GM23338 (cell line): ENCODE results near the gene LY6G6D. TPM values are rescaled to one million over a fixed set of nuclear protein-coding genes. Genes with fewer than 3 reads are reported as not detected.

Source experiments
- ATAC-seq: fragments of 200-7000 bp; cut with Tn5 transposase; 3 replicates; pipeline ENCODE4 v1.9.1; 2020
- DNase-seq: peaks from one replicate; pipeline ENCODE4 v3.0.0-alpha.2; 2015; ENCODE audit warnings: low spot score
- H2AFZ ChIP-seq: fragments of 200-600 bp; sonication (generic); 2 replicates; pipeline ENCODE4 v1.8.0; 2016; ENCODE audit warnings: antibody characterized with exemption, mild to moderate bottlenecking, moderate library complexity
- H3F3A ChIP-seq: fragments of 200-600 bp; sonication (generic); replicated peaks from 2 replicates; pipeline ENCODE4 v1.8.0; 2017; ENCODE audit warnings: antibody characterized with exemption, mixed run types, low read depth
- H3K27ac ChIP-seq: fragments of 200-600 bp; sonication (generic); 2 replicates; pipeline ENCODE4 v1.6.1; 2016; ENCODE audit warnings: low read depth
- H3K27me3 ChIP-seq: fragments of 200-600 bp; sonication (generic); 2 replicates; pipeline ENCODE4 v1.8.0; 2016; ENCODE audit warnings: mild to moderate bottlenecking, mixed run types, moderate library complexity; ENCODE audit not compliant: insufficient read depth
- H3K36me3 ChIP-seq: fragments of 200-600 bp; sonication (generic); 2 replicates; pipeline ENCODE4 v1.8.0; 2016; ENCODE audit warnings: mild to moderate bottlenecking; ENCODE audit not compliant: insufficient read depth
- H3K4me1 ChIP-seq: fragments of 200-600 bp; sonication (generic); 2 replicates; pipeline ENCODE4 v1.8.0; 2016; ENCODE audit warnings: mild to moderate bottlenecking, moderate library complexity; ENCODE audit not compliant: insufficient read depth
- H3K4me2 ChIP-seq: fragments of 200-600 bp; sonication (generic); 2 replicates; pipeline ENCODE4 v1.7.1; 2017; ENCODE audit warnings: mixed run types
- H3K4me3 ChIP-seq: fragments of 200-600 bp; sonication (generic); 2 replicates; pipeline ENCODE4 v1.6.1; 2016; ENCODE audit warnings: mixed run types
- H3K79me2 ChIP-seq: fragments of 200-600 bp; sonication (generic); replicated peaks from 2 replicates; pipeline ENCODE4 v1.8.0; 2017; ENCODE audit warnings: mild to moderate bottlenecking; ENCODE audit not compliant: insufficient read depth
- H3K9me2 ChIP-seq: fragments of 200-600 bp; sonication (generic); 2 replicates; pipeline ENCODE4 v1.8.0; 2017; ENCODE audit not compliant: insufficient read depth
- H4K20me1 ChIP-seq: fragments of 200-600 bp; sonication (generic); replicated peaks from 2 replicates; pipeline ENCODE4 v1.8.0; 2017; ENCODE audit warnings: mild to moderate bottlenecking; ENCODE audit not compliant: insufficient read depth
- H3K27ac Mint-ChIP-seq: 2 replicates; pipeline ENCODE4 v1.8.0; 2020; ENCODE audit warnings: inconsistent platforms, mild to moderate bottlenecking, moderate library complexity, mixed read lengths
- H3K27me3 Mint-ChIP-seq: 3 replicates; pipeline ENCODE4 v1.8.0; 2022; ENCODE audit warnings: low read depth, mild to moderate bottlenecking, moderate library complexity, mixed read lengths, inconsistent platforms; ENCODE audit not compliant: insufficient read depth, poor library complexity
- H3K36me3 Mint-ChIP-seq: 3 replicates; pipeline ENCODE4 v1.8.0; 2021; ENCODE audit warnings: low read depth, mild to moderate bottlenecking, inconsistent platforms, moderate library complexity, mixed read lengths
- H3K4me1 Mint-ChIP-seq: 3 replicates; pipeline ENCODE4 v1.8.0; 2020; ENCODE audit warnings: mild to moderate bottlenecking, inconsistent platforms, mixed read lengths
- H3K4me3 Mint-ChIP-seq: 3 replicates; pipeline ENCODE4 v1.8.0; 2021; ENCODE audit warnings: moderate library complexity, mild to moderate bottlenecking, inconsistent platforms, mixed read lengths
- H3K9me3 Mint-ChIP-seq: 3 replicates; pipeline ENCODE4 v1.8.0; 2020; ENCODE audit warnings: moderate library complexity, mild to moderate bottlenecking, inconsistent platforms, mixed read lengths
- CREB1 ChIP-seq: fragments of 250-450 bp; sonication (Bioruptor Pico); IDR thresholded peaks from 2 replicates; pipeline ENCODE4 v1.5.0; 2020; ENCODE audit warnings: low read depth, mild to moderate bottlenecking, moderate library complexity
- EZH2 ChIP-seq: fragments of 200-600 bp; sonication (generic); IDR thresholded peaks from one replicate; pipeline ENCODE4 v1.8.0; 2017; ENCODE audit warnings: antibody characterized with exemption, mild to moderate bottlenecking, low read depth; ENCODE audit not compliant: unreplicated experiment
- EZH2phosphoT487 ChIP-seq: fragments of 200-600 bp; sonication (generic); IDR thresholded peaks from one replicate; pipeline ENCODE4 v1.8.1; 2018; ENCODE audit warnings: antibody characterized with exemption; ENCODE audit not compliant: unreplicated experiment
- JUNB ChIP-seq: IDR thresholded peaks from one replicate; pipeline ENCODE4 v1.6.1; 2016; ENCODE audit warnings: antibody characterized with exemption; ENCODE audit not compliant: unreplicated experiment
- NANOG ChIP-seq: IDR thresholded peaks from 2 replicates; pipeline ENCODE4 v1.6.1; 2016; ENCODE audit warnings: antibody characterized with exemption, borderline replicate concordance
- POLR2AphosphoS5 ChIP-seq: IDR thresholded peaks from 2 replicates; pipeline ENCODE4 v1.6.1; 2016; ENCODE audit warnings: antibody characterized with exemption, low read depth
- STAT1 ChIP-seq: IDR thresholded peaks from one replicate; pipeline ENCODE4 v1.6.1; 2016; ENCODE audit warnings: antibody characterized with exemption; ENCODE audit not compliant: unreplicated experiment
- ZNF114 ChIP-seq: fragments of 250-450 bp; sonication (Bioruptor Pico); IDR thresholded peaks from 2 replicates; pipeline ENCODE4 v1.5.0; 2020; ENCODE audit warnings: mild to moderate bottlenecking, moderate library complexity
- ZNF331 ChIP-seq: fragments of 250-450 bp; sonication (Bioruptor Pico); IDR thresholded peaks from 2 replicates; pipeline ENCODE4 v1.5.0; 2020; ENCODE audit warnings: low read depth, mild to moderate bottlenecking, moderate library complexity
- polyA plus RNA-seq: library from polyadenylated mRNA; unstranded; fragments of >200 nt; fragmentation: Nextera tagmentation; extraction: Ambion mirVana; gene quantifications from 2 replicates; pipeline ENCODE4 v1.2.1, GENCODE V29; 2016
- total RNA-seq: library from RNA; depleted of rRNA; stranded (reverse); fragments of >200 nt; shearing (Covaris generic); gene quantifications from 2 replicates; pipeline ENCODE4 v1.2.3, GENCODE V29; 2014
- TF ChIP-seq, protein P1 (sequence below): fragments of 250-450 bp; sonication (Bioruptor Pico); IDR thresholded peaks from 2 replicates; pipeline ENCODE4 v1.5.0; 2020; ENCODE audit warnings: mild to moderate bottlenecking, moderate library complexity
- TF ChIP-seq, protein P2 (sequence below): IDR thresholded peaks from one replicate; pipeline ENCODE4 v1.6.1; 2018; ENCODE audit warnings: antibody characterized with exemption; ENCODE audit not compliant: unreplicated experiment
- TF ChIP-seq, protein P3 (sequence below), 2 experiments: fragments of 200-600 bp in 1 of 2; sonication (generic) in 1 of 2; conservative IDR thresholded peaks; 2 replicates each; pipeline versions ENCODE4 v1.5.1 to v1.6.1; 2016 to 2017; ENCODE audit warnings: antibody characterized with exemption in 2 of 2, low read depth in 2 of 2, mild to moderate bottlenecking in 2 of 2, moderate library complexity in 1 of 2

The LY6G6D gene
- total and polyA plus RNA-seq, 2 experiments from 2014 or later: not detected

DNA sequence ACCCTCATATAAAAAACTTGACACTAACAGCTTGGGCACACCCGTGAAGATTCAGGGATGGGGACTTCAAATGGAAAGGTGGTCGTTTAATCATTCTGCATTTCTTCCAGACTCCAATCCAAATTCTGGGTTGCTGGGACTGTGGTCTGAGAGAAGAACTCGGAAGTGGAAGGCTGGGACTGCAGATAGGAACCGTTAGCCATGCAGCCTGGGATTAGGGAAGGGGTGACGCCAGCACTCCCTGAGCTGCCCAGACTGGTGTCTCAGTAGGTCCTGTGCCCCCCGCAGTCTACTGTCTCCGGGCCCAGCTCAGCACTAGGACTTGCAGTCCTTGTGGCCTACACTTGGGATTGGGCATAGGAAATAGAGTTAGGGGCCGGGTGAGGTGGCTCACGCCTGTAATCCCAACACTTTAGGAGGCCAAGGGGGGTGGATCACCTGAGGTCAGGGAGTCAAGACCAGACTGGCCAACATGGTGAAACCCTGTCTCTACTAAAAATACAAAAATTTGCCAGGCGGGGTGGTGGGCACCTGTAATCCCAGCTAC is 21.7 kb downstream of the LY6G6D start (continued):
- TF ChIP-seq, protein P1, sequence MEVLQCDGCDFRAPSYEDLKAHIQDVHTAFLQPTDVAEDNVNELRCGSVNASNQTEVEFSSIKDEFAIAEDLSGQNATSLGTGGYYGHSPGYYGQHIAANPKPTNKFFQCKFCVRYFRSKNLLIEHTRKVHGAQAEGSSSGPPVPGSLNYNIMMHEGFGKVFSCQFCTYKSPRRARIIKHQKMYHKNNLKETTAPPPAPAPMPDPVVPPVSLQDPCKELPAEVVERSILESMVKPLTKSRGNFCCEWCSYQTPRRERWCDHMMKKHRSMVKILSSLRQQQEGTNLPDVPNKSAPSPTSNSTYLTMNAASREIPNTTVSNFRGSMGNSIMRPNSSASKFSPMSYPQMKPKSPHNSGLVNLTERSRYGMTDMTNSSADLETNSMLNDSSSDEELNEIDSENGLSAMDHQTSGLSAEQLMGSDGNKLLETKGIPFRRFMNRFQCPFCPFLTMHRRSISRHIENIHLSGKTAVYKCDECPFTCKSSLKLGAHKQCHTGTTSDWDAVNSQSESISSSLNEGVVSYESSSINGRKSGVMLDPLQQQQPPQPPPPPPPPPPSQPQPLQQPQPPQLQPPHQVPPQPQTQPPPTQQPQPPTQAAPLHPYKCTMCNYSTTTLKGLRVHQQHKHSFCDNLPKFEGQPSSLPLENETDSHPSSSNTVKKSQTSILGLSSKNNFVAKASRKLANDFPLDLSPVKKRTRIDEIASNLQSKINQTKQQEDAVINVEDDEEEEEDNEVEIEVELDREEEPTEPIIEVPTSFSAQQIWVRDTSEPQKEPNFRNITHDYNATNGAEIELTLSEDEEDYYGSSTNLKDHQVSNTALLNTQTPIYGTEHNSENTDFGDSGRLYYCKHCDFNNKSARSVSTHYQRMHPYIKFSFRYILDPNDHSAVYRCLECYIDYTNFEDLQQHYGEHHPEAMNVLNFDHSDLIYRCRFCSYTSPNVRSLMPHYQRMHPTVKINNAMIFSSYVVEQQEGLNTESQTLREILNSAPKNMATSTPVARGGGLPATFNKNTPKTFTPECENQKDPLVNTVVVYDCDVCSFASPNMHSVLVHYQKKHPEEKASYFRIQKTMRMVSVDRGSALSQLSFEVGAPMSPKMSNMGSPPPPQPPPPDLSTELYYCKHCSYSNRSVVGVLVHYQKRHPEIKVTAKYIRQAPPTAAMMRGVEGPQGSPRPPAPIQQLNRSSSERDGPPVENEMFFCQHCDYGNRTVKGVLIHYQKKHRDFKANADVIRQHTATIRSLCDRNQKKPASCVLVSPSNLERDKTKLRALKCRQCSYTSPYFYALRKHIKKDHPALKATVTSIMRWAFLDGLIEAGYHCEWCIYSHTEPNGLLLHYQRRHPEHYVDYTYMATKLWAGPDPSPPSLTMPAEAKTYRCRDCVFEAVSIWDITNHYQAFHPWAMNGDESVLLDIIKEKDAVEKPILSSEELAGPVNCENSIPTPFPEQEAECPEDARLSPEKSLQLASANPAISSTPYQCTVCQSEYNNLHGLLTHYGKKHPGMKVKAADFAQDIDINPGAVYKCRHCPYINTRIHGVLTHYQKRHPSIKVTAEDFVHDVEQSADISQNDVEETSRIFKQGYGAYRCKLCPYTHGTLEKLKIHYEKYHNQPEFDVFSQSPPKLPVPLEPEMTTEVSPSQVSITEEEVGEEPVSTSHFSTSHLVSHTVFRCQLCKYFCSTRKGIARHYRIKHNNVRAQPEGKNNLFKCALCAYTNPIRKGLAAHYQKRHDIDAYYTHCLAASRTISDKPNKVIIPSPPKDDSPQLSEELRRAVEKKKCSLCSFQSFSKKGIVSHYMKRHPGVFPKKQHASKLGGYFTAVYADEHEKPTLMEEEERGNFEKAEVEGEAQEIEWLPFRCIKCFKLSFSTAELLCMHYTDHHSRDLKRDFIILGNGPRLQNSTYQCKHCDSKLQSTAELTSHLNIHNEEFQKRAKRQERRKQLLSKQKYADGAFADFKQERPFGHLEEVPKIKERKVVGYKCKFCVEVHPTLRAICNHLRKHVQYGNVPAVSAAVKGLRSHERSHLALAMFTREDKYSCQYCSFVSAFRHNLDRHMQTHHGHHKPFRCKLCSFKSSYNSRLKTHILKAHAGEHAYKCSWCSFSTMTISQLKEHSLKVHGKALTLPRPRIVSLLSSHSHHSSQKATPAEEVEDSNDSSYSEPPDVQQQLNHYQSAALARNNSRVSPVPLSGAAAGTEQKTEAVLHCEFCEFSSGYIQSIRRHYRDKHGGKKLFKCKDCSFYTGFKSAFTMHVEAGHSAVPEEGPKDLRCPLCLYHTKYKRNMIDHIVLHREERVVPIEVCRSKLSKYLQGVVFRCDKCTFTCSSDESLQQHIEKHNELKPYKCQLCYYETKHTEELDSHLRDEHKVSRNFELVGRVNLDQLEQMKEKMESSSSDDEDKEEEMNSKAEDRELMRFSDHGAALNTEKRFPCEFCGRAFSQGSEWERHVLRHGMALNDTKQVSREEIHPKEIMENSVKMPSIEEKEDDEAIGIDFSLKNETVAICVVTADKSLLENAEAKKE (CRISPR knock-in tag): no peak
- TF ChIP-seq CREB1 (no peak), POLR2AphosphoS5 (no peak), EZH2 (no peak), NANOG (no peak), ZNF331 (no peak), STAT1 (no peak), JUNB (no peak)

DNA sequence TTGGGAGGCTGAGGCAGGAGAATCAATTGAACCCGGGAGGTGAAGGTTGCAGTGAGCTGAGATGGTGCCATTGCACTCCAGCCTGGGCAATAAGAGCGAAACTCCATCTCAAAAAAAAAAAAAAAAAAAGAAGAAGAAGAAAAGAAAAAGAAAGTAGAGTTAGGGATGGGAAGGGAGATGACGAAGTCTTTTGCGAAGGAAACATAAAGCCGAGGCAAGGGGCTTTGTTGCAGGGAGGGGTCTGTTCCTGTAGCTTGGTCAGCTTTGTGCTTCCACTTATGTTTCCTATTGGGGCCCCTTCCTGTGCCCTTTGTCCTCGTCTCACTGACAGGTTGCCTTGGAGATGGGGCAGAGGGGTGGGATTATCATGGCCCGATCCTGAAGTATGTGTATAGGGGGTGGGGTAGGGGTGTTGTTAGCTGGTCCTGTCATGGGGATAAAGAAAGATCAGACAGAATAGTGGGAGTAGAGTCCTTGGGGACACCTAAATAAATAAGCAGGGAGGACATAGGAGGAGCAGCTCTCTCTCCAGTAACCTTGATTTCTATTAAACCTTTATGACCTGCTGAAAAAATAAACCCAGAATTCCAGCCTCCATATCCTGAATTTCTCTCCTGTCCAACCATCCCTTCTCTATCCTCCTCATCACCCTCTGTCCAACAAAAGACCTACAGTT is 22.3 kb downstream of the LY6G6D start:
- DNase-seq (peak; percentile 56), ATAC-seq (no peak)
- Histone ChIP-seq H3K79me2 (peaks cover 27% of the 10 kb centered on the region), H3K36me3 (peaks cover 14% of the 10 kb centered on the region), H3K4me3 (peak overlapping the region; percentile 96), H2AFZ (peak overlapping the region; percentile 73; the same call in 1 of the 2 replicates), H3F3A (peaks cover 43% of the 10 kb centered on the region), H3K27ac (0 out of 2 replicates have a peak overlapping the region, but pooled peaks have one; percentile 58), H4K20me1 (0 out of 2 replicates have a peak, but pooled peaks cover 11% of the 10 kb centered on the region), H3K9me2 (no peaks in the 10 kb centered on the region), H3K4me2 (peak overlapping the region; percentile 91), H3K27me3 (no peaks in the 10 kb centered on the region), H3K4me1 (peaks cover 42% of the 10 kb centered on the region)
- H3K4me1 Mint-ChIP-seq: peaks cover 45% of the 10 kb centered on the region
- peak overlapping the region; percentile 92 for H3K4me3 Mint-ChIP-seq
- H3K36me3 Mint-ChIP-seq: peaks cover 36% of the 10 kb centered on the region
- peaks cover 29% of the 10 kb centered on the region for H3K27me3 Mint-ChIP-seq
- no peaks in the 10 kb centered on the region; the same call in 2 of the 3 replicates for H3K9me3 Mint-ChIP-seq
- no peak for TF ChIP-seq STAT1
- TF ChIP-seq, protein P2, sequence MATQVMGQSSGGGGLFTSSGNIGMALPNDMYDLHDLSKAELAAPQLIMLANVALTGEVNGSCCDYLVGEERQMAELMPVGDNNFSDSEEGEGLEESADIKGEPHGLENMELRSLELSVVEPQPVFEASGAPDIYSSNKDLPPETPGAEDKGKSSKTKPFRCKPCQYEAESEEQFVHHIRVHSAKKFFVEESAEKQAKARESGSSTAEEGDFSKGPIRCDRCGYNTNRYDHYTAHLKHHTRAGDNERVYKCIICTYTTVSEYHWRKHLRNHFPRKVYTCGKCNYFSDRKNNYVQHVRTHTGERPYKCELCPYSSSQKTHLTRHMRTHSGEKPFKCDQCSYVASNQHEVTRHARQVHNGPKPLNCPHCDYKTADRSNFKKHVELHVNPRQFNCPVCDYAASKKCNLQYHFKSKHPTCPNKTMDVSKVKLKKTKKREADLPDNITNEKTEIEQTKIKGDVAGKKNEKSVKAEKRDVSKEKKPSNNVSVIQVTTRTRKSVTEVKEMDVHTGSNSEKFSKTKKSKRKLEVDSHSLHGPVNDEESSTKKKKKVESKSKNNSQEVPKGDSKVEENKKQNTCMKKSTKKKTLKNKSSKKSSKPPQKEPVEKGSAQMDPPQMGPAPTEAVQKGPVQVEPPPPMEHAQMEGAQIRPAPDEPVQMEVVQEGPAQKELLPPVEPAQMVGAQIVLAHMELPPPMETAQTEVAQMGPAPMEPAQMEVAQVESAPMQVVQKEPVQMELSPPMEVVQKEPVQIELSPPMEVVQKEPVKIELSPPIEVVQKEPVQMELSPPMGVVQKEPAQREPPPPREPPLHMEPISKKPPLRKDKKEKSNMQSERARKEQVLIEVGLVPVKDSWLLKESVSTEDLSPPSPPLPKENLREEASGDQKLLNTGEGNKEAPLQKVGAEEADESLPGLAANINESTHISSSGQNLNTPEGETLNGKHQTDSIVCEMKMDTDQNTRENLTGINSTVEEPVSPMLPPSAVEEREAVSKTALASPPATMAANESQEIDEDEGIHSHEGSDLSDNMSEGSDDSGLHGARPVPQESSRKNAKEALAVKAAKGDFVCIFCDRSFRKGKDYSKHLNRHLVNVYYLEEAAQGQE: no peak
- TF ChIP-seq EZH2phosphoT487: no peak
- no peak for TF ChIP-seq ZNF114
- TF ChIP-seq JUNB: no peak
- no peak for TF ChIP-seq ZNF331
- TF ChIP-seq, protein P3, sequence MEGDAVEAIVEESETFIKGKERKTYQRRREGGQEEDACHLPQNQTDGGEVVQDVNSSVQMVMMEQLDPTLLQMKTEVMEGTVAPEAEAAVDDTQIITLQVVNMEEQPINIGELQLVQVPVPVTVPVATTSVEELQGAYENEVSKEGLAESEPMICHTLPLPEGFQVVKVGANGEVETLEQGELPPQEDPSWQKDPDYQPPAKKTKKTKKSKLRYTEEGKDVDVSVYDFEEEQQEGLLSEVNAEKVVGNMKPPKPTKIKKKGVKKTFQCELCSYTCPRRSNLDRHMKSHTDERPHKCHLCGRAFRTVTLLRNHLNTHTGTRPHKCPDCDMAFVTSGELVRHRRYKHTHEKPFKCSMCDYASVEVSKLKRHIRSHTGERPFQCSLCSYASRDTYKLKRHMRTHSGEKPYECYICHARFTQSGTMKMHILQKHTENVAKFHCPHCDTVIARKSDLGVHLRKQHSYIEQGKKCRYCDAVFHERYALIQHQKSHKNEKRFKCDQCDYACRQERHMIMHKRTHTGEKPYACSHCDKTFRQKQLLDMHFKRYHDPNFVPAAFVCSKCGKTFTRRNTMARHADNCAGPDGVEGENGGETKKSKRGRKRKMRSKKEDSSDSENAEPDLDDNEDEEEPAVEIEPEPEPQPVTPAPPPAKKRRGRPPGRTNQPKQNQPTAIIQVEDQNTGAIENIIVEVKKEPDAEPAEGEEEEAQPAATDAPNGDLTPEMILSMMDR (conservative IDR thresholded peaks at IDR 0.05; ENCODE audit: low read depth in 2 of 2): no peak
- TF ChIP-seq NANOG: no peak
- no peak overlapping the region; the same call in 1 of the 2 replicates for H3K27ac Mint-ChIP-seq
